Inferior parietal cortex (tissue), 1 donor: Measurements from ENCODE around the gene CALR.
"Not testable (repeated sequence)": the region's sequence is repeated elsewhere in the genome, so short reads cannot be mapped to it uniquely, and the experiment has no call there.

Experiments
- DNase-seq: peaks from one replicate; pipeline ENCODE4 v3.0.0-alpha.2; 2016; ENCODE audit errors: extremely low spot score

The CALR gene

GRCh38 chr19:12933287-12934072 lies 4.9 kb upstream of the CALR start, which contains the start of gene FARSA:
Gene FARSA, minus strand, starts transcription at chr19:12933711. Its CDS starts 15 bp downstream, at chr19:12933696.
- DNase-seq = peak; percentile 96

- no peak for DNase-seq
These were observed 3.3 kb upstream of the CALR start for GRCh38 chr19:12935071-12935470.

GRCh38 chr19:12936582-12936981 lies 1.8 kb upstream of the CALR start:
- DNase-seq = no peak

- no peak for DNase-seq
These were observed 1.1 kb upstream of the CALR start for GRCh38 chr19:12937093-12937926.

- DNase-seq = no peak
These were observed 581 bp downstream of the CALR start for GRCh38 chr19:12938779-12939601.

GRCh38 chr19:12939975-12940423 lies 1.6 kb downstream of the CALR start:
- no peak for DNase-seq

GRCh38 chr19:12940897-12941296 lies 2.5 kb downstream of the CALR start:
- no peak for DNase-seq

GRCh38 chr19:12943437-12944044 lies 5.1 kb downstream of the CALR start:
- DNase-seq = no peak

- DNase-seq = no peak
These were observed 5.8 kb downstream of the CALR start for GRCh38 chr19:12944104-12944674.

- peak; percentile 96 for DNase-seq
These were observed 7.2 kb downstream of the CALR start, which contains the start of gene RAD23A for GRCh38 chr19:12945479-12946091. Gene RAD23A, plus strand, starts transcription at chr19:12945862. Its CDS starts 87 bp downstream, at chr19:12945949.

- DNase-seq = no peak
These were observed 7.8 kb downstream of the CALR start for GRCh38 chr19:12946092-12946721.

- no peak for DNase-seq
These were observed 8.5 kb downstream of the CALR start for GRCh38 chr19:12946731-12947496.

GRCh38 chr19:12947702-12948611 lies 9.5 kb downstream of the CALR start:
- no peak for DNase-seq

GRCh38 chr19:12948612-12949362 lies 10.4 kb downstream of the CALR start:
- DNase-seq = no peak

GRCh38 chr19:12949363-12950283 lies 11.2 kb downstream of the CALR start:
- DNase-seq = no peak

- not testable (repeated sequence) for DNase-seq
These were observed 13.6 kb downstream of the CALR start for GRCh38 chr19:12952050-12952449.
